ENCODE data around the gene ATAD5. TPM values are rescaled to one million over a fixed set of nuclear protein-coding genes. Genes with fewer than 3 reads are reported as not detected.

Gene ATAD5
- total and polyA plus RNA-seq, 2 of the 13 experiments (the other 11 are each of a cell fraction or from before 2014, with no cell fraction given), result 1.8 to 10.7 TPM

GRCh38 chr17:30824356-30825145, 7.2 kb upstream of the ATAD5 start, which contains the start of gene CRLF3 (continued):
- TF ChIP-seq ZNF101 (CRISPR knock-in tag; IDR thresholded peaks at IDR 0.05; ENCODE audit: borderline replicate concordance, low read depth), result no peak
- TF ChIP-seq ZNF691 (CRISPR knock-in tag; IDR thresholded peaks at IDR 0.05; ENCODE audit: borderline replicate concordance, low read depth), result peak; percentile 54; the same call in 1 of the 2 replicates
- no peak for TF ChIP-seq ZNF143 (CRISPR knock-in tag; IDR thresholded peaks at IDR 0.05)
- no peak for TF ChIP-seq ZC3H4 (CRISPR knock-in tag; IDR thresholded peaks at IDR 0.05; ENCODE audit: borderline replicate concordance)
- TF ChIP-seq KDM2A (CRISPR knock-in tag; IDR thresholded peaks at IDR 0.05; ENCODE audit: borderline replicate concordance, low read depth), result peak; percentile 82
- TF ChIP-seq ZNF362 (CRISPR knock-in tag; IDR thresholded peaks at IDR 0.05; ENCODE audit: borderline replicate concordance), result peak; percentile 50; the same call in 1 of the 2 replicates
- no peak for TF ChIP-seq ZNF75D (CRISPR knock-in tag; IDR thresholded peaks at IDR 0.05; ENCODE audit: borderline replicate concordance)
- TF ChIP-seq BCLAF1 (IDR thresholded peaks at IDR 0.05), result no peak
- TF ChIP-seq TGIF2 (CRISPR knock-in tag; IDR thresholded peaks at IDR 0.05), result no peak
- peak; percentile 96 for TF ChIP-seq ZNF460 (CRISPR knock-in tag; IDR thresholded peaks at IDR 0.05; ENCODE audit: borderline replicate concordance)
- TF ChIP-seq ZNF142 (CRISPR knock-in tag; IDR thresholded peaks at IDR 0.05), result no peak
- TF ChIP-seq RARA (CRISPR knock-in tag; IDR thresholded peaks at IDR 0.05), result no peak; the same call in none of the 2 replicates
- no peak for TF ChIP-seq NFYC (CRISPR knock-in tag; IDR thresholded peaks at IDR 0.05)
- TF ChIP-seq ZSCAN30 (CRISPR knock-in tag; IDR thresholded peaks at IDR 0.05), result no peak
- TF ChIP-seq SRSF9 (IDR thresholded peaks at IDR 0.05; ENCODE audit: borderline replicate concordance, insufficient read depth, low read depth, low read length, poor library complexity, severe bottlenecking), result no peak
- TF ChIP-seq TCF7L2 (IDR thresholded peaks at IDR 0.05; ENCODE audit: low read depth, low read length), result no peak
- no peak for TF ChIP-seq ZNF263 (CRISPR knock-in tag; IDR thresholded peaks at IDR 0.05)

Data from HepG2 (cell line).